DMS 273 (cell line): ENCODE data around the gene PTPRK.
A peak's percentile ranks its signal among the peaks of the same experiment; 100 is the strongest.
"Not testable (repeated sequence)": the region's sequence is repeated elsewhere in the genome, so short reads cannot be mapped to it uniquely, and the experiment has no call there.

Source experiments
- DNase-seq: peaks from one replicate; lab custom pipeline; 2025; ENCODE audit not compliant: unreplicated experiment; lab: John Stamatoyannopoulos, UW

PTPRK gene

GRCh38 chr6:128446497-128446896 is 73.9 kb downstream of the PTPRK start:
- no peak for DNase-seq

- no peak for DNase-seq
These were observed 76.8 kb downstream of the PTPRK start for GRCh38 chr6:128443553-128443952.

GRCh38 chr6:128439627-128440026 is 80.8 kb downstream of the PTPRK start:
- no peak for DNase-seq

GRCh38 chr6:128438393-128438792 is 82.0 kb downstream of the PTPRK start:
- peak; percentile 66 for DNase-seq

GRCh38 chr6:128437685-128438084 is 82.7 kb downstream of the PTPRK start:
- DNase-seq: no peak

- not testable (repeated sequence) for DNase-seq
These were observed 85.6 kb downstream of the PTPRK start for GRCh38 chr6:128434752-128435151.

- DNase-seq: no peak
These were observed 88.0 kb downstream of the PTPRK start for GRCh38 chr6:128432394-128432793.

- DNase-seq: no peak
These were observed 93.3 kb downstream of the PTPRK start for GRCh38 chr6:128427139-128427538.

GRCh38 chr6:128425856-128426255 is 94.5 kb downstream of the PTPRK start:
- DNase-seq: no peak

GRCh38 chr6:128422871-128423270 is 97.5 kb downstream of the PTPRK start:
- no peak for DNase-seq

GRCh38 chr6:128422200-128422599 is 98.2 kb downstream of the PTPRK start:
- DNase-seq: no peak

- no peak for DNase-seq
These were observed 98.6 kb downstream of the PTPRK start for GRCh38 chr6:128421788-128422187.

- no peak for DNase-seq
These were observed 102.7 kb downstream of the PTPRK start for GRCh38 chr6:128417698-128418097.

GRCh38 chr6:128415387-128415786 is 105.0 kb downstream of the PTPRK start:
- no peak for DNase-seq

- DNase-seq: no peak
These were observed 105.5 kb downstream of the PTPRK start for GRCh38 chr6:128414943-128415342.

GRCh38 chr6:128413291-128413690 is 107.1 kb downstream of the PTPRK start:
- no peak for DNase-seq

- DNase-seq: no peak
These were observed 107.7 kb downstream of the PTPRK start for GRCh38 chr6:128412680-128413079.

GRCh38 chr6:128410584-128410983 is 109.8 kb downstream of the PTPRK start:
- no peak for DNase-seq

- DNase-seq: no peak
These were observed 111.4 kb downstream of the PTPRK start for GRCh38 chr6:128409003-128409402.

GRCh38 chr6:128406453-128406852 is 113.9 kb downstream of the PTPRK start:
- DNase-seq: no peak

GRCh38 chr6:128403618-128404444 is 116.6 kb downstream of the PTPRK start:
- DNase-seq: no peak

GRCh38 chr6:128400875-128401274 is 119.5 kb downstream of the PTPRK start:
- DNase-seq: no peak

GRCh38 chr6:128397996-128398395 is 122.4 kb downstream of the PTPRK start:
- DNase-seq: no peak
